ENCODE data around the gene APEH.

APEH gene

DNA sequence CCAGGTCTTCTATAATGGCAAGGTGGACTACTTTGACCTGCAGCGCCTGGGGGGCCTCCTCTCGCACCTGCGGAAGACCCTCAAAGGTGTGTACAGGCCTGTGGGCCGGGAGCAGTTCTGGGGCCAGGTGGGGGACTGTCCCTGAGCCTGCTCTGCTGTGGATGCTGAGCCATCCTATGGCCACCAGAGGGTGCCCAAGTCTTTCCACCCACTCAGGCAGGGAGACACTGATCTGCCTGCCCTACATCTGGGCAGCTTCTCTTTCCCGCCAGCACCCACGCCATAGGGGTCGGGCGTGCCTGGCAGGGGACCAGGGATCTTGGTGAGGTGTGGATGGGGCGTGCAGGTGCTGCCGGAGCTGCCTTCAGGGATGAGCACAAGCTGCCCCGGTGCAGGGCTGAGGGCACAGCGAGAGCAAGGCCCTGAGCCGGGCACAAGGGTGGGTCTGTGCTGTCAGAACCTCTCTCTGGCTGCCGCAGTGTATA lies 29.3 kb downstream of the APEH start:
- no peak for DNase-seq (ENCODE audit: low read depth)
- TF ChIP-seq, protein P1, sequence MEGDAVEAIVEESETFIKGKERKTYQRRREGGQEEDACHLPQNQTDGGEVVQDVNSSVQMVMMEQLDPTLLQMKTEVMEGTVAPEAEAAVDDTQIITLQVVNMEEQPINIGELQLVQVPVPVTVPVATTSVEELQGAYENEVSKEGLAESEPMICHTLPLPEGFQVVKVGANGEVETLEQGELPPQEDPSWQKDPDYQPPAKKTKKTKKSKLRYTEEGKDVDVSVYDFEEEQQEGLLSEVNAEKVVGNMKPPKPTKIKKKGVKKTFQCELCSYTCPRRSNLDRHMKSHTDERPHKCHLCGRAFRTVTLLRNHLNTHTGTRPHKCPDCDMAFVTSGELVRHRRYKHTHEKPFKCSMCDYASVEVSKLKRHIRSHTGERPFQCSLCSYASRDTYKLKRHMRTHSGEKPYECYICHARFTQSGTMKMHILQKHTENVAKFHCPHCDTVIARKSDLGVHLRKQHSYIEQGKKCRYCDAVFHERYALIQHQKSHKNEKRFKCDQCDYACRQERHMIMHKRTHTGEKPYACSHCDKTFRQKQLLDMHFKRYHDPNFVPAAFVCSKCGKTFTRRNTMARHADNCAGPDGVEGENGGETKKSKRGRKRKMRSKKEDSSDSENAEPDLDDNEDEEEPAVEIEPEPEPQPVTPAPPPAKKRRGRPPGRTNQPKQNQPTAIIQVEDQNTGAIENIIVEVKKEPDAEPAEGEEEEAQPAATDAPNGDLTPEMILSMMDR (IDR thresholded peaks at IDR 0.05; ENCODE audit: control insufficient read depth, extremely low read depth, insufficient read depth) = peak; percentile 96
- H3K4me3 ChIP-seq (ENCODE audit: low read depth, low read length) = no peak overlapping the region

DNA sequence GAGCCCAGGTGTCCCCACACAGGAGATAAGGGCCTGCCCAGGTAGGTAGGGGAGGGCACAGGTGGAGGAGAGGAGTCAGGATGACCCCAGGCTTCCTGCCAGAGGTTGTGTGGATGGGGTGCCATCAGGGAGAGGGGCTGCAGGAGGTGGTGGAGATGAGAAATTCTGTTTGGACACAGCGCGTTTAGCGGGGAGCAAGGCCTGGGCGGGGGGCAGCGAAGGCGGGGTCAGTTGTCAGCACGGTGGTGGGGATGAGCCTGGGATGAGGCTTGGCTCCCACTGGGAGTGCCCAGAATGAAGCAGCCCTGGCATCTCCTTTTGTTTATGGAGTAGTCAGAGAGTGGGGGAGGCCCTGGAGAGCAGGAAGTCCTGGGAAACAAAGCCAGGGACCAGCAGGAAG lies 29.8 kb downstream of the APEH start:
- H3K4me3 ChIP-seq (ENCODE audit: low read depth, low read length) = no peak overlapping the region
- TF ChIP-seq, protein P1 (IDR thresholded peaks at IDR 0.05; ENCODE audit: control insufficient read depth, extremely low read depth, insufficient read depth) = no peak
- DNase-seq (ENCODE audit: low read depth) = no peak

DNA sequence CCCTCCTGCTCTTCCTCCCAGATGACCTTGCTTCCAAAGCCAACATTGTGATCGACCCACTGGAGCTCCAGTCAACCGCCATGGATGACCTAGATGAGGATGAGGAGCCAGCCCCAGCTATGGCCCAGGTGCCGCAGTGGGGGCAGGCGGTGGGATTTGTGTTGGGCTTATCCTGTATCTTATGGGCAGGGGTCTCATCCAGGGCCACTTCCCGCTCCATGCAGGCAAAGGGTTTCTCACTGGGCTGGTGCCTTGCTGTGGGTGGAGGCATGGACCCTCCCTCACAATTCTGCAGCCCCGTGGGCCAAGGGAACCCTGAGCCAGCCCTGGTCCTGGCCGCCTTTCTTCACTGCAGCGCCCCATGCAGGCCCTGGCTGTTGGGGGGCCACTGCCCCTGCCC lies 30.5 kb downstream of the APEH start:
- H3K4me3 ChIP-seq (ENCODE audit: low read depth, low read length) = no peak overlapping the region
- no peak for DNase-seq (ENCODE audit: low read depth)
- TF ChIP-seq, protein P1 (IDR thresholded peaks at IDR 0.05; ENCODE audit: control insufficient read depth, extremely low read depth, insufficient read depth) = no peak

DNA sequence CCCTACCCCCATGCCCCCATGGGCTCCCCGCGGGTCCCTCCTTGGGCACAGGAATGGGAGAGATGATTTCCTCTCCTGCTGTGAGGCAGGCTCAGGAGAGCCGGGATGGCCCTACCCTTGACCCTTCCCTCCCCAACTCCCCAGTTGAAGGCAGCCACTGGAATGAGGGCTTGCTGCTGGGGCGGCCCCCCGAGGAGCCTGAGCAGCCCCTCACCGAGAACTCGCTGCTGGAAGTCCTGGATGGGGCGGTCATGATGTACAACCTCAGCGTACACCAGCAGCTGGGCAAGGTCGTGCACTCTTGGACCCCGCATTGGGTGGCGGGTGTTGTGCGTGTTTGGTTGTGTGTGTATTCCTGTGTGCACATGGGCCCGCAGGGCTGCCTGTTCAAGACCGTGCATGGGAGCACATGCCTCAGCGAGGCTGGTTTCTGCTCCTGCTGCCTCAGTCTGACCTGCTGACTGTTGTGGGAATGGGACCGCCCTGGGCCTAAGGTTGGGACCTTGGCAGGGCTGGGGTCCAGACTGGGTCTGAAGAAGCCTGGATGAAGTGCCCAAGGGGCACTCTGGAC lies 31.3 kb downstream of the APEH start:
- DNase-seq (ENCODE audit: low read depth) = no peak
- TF ChIP-seq, protein P1 (IDR thresholded peaks at IDR 0.05; ENCODE audit: control insufficient read depth, extremely low read depth, insufficient read depth) = no peak
- no peak overlapping the region for H3K4me3 ChIP-seq (ENCODE audit: low read depth, low read length)

DNA sequence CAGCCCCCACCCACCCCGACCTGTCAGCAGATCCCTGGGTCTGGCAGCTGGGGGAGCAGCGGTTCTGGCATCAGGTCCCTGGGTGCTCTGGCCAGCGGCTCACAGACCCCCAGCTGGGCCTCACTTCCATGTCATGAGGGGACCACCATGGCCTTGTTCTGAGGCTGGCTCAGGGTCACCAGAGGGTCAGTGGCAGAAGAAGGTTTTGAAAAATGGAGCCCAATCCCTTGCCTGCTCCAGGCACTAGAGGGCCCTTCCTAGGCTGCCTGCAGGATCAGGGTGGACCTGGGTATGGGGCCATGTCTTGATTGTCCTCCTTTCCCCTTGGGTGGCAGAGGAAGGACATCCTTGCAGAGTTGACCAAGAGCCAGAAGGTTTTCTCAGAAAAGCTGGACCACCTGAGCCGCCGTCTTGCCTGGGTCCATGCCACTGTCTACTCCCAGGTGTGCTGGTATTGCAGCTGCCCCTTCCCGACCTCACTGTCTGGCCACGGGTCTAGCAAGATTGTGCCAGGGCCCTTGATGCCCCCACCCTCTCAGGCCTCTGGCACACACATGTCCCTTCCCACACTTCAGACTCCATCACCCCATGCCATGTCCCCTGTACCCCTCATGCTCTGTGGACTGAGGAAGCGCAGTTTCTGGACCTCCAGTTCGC lies 32.4 kb downstream of the APEH start:
- no peak overlapping the region for H3K4me3 ChIP-seq (ENCODE audit: low read depth, low read length)
- TF ChIP-seq, protein P1 (IDR thresholded peaks at IDR 0.05; ENCODE audit: control insufficient read depth, extremely low read depth, insufficient read depth) = no peak
- DNase-seq (ENCODE audit: low read depth) = no peak

DNA sequence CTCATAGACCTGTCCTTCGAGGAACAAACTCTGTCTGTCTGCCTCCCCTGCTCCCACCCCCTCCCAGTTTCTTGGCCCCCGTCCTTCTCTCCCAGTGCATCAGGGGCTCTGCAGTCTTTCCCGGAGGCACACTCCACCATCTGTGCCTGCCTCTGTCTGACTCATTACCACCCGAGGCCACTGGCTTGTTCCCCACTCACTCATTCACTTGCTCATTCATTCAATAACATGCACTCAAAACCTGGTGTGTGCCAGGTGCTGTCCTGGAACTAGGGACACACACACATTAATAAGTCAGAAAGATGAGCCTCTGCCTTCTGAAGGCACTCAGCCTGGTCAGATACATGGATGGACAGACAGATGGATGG lies 32.9 kb downstream of the APEH start:
- TF ChIP-seq, protein P1 (IDR thresholded peaks at IDR 0.05; ENCODE audit: control insufficient read depth, extremely low read depth, insufficient read depth) = no peak
- no peak for DNase-seq (ENCODE audit: low read depth)
- no peak overlapping the region for H3K4me3 ChIP-seq (ENCODE audit: low read depth, low read length)

DNA sequence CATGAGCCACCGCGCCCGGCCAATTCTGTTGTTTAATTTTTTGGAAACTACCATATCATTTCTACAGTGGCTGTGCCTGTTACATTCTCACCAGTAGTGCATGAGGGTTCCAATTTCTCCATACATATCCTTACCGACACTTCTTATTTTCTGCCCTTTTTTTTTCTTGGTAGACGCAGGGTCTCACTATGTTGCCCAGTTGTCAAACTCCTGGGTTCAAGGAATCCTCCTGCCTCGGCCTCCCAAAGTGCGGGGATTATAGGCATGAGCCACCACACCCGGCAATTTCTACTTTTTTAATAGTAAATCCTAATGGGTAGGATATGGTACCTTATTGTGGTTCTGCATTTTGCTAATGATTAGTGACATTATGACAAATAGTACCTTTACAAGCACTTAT lies 35.7 kb downstream of the APEH start:
- no peak for DNase-seq (ENCODE audit: low read depth)
- H3K4me3 ChIP-seq (ENCODE audit: low read depth, low read length) = no peak overlapping the region
- TF ChIP-seq, protein P1 (IDR thresholded peaks at IDR 0.05; ENCODE audit: control insufficient read depth, extremely low read depth, insufficient read depth) = no peak

All from LNCaP clone FGC (cell line).